ENCODE measurements around the gene TXNRD2. TPM values are rescaled to one million over a fixed set of nuclear protein-coding genes. Genes with fewer than 3 reads are reported as not detected.
A peak's percentile ranks its signal among the peaks of the same experiment; 100 is the strongest.

Gene TXNRD2
- total and polyA plus RNA-seq, 8 donors: 9.6 to 41.6 (median 14.8) TPM

- WGBS, 2 donors: 69 to 70% methylated on average over 27 of the region's 27 CpGs
- Histone ChIP-seq H3K36me3 (no peaks in the 10 kb centered on the region), H3K27ac (no peak overlapping the region), H3K9me3 (no peaks in the 10 kb centered on the region), H3K27me3 (no peaks in the 10 kb centered on the region), H3K4me3 (no peak overlapping the region), H3K4me1 (no peaks in the 10 kb centered on the region)
- intact Hi-C loops (cut with DNase I): no loop called here
- DNase-seq (no peak), ATAC-seq (peak in 1 of 4 donors; percentile 20), FAIRE-seq (no peak)
- no peak for TF ChIP-seq CTCF (IDR thresholded peaks at IDR 0.05)
These were observed 98.3 kb downstream of the TXNRD2 start for GRCh38 chr22:19843107-19843856.

GRCh38 chr22:19842393-19843106 lies 99.1 kb downstream of the TXNRD2 start:
- WGBS, 2 donors: 85 to 86% methylated on average over 12 of the region's 12 CpGs
- Histone ChIP-seq H3K27me3 (no peaks in the 10 kb centered on the region), H3K27ac (no peak overlapping the region), H3K4me1 (no peaks in the 10 kb centered on the region), H3K36me3 (no peaks in the 10 kb centered on the region), H3K4me3 (no peak overlapping the region), H3K9me3 (no peaks in the 10 kb centered on the region)
- ATAC-seq (no peak), DNase-seq (no peak), FAIRE-seq (no peak)
- intact Hi-C loops (cut with DNase I): no loop called here
- no peak for TF ChIP-seq CTCF (IDR thresholded peaks at IDR 0.05)

GRCh38 chr22:19841641-19842392 lies 99.8 kb downstream of the TXNRD2 start:
- intact Hi-C loops (cut with DNase I): no loop called here
- WGBS, 2 donors: 88 to 89% methylated on average over 8 of the region's 8 CpGs
- H3K4me3 ChIP-seq: no peak overlapping the region
- no peaks in the 10 kb centered on the region for H3K4me1 ChIP-seq
- H3K27me3 ChIP-seq: no peaks in the 10 kb centered on the region
- H3K27ac ChIP-seq: no peak overlapping the region
- no peak for DNase-seq
- no peaks in the 10 kb centered on the region for H3K36me3 ChIP-seq
- TF ChIP-seq CTCF (IDR thresholded peaks at IDR 0.05): no peak
- no peaks in the 10 kb centered on the region for H3K9me3 ChIP-seq
- ATAC-seq: no peak
- FAIRE-seq: no peak

- WGBS, 2 donors: 86 to 89% methylated on average over 6 of the region's 6 CpGs
- ATAC-seq (no peak), DNase-seq (no peak), FAIRE-seq (no peak)
- no peak overlapping the region for H3K27ac ChIP-seq
- no peaks in the 10 kb centered on the region for H3K9me3 ChIP-seq
- no peak overlapping the region for H3K4me3 ChIP-seq
- H3K4me1 ChIP-seq: no peaks in the 10 kb centered on the region
- TF ChIP-seq CTCF (IDR thresholded peaks at IDR 0.05): no peak
- intact Hi-C loops (cut with DNase I): no loop called here
- no peaks in the 10 kb centered on the region for H3K27me3 ChIP-seq
- no peaks in the 10 kb centered on the region for H3K36me3 ChIP-seq
These were observed 100.5 kb downstream of the TXNRD2 start for GRCh38 chr22:19840955-19841640.
